AG04450 (cell line): Measurements from ENCODE around the gene SAMD13. TPM values are rescaled to one million over a fixed set of nuclear protein-coding genes. Genes with fewer than 3 reads are reported as not detected.

Experiments used
- CTCF ChIA-PET: fragments of 300-600, 350-600 bp; formaldehyde crosslinking; extraction: SDS; loops from one replicate; lab custom pipeline; 2022; ENCODE audit warnings: antibody characterized with exemption, inconsistent platforms; lab: Charles Lee
- POLR2A ChIA-PET: fragments of 350-600 bp; formaldehyde crosslinking; extraction: SDS; loops from one replicate; lab custom pipeline; 2021; ENCODE audit warnings: antibody characterized with exemption, inconsistent platforms; lab: Yijun Ruan, JAX
- DNase-seq: peaks from one replicate; pipeline ENCODE4 v3.0.0-alpha.2; 2011; ENCODE audit warnings: low read depth, low spot score
- H3K27ac ChIP-seq: one replicate; pipeline ENCODE4 v1.5.1; 2012; ENCODE audit warnings: low read depth, low read length, control low read depth
- H3K27me3 ChIP-seq: one replicate; pipeline ENCODE4 v1.6.0; 2012; ENCODE audit warnings: low read length; ENCODE audit not compliant: control insufficient read depth, insufficient read depth
- H3K4me3 ChIP-seq: 2 replicates; pipeline ENCODE4 v1.5.1; 2011; ENCODE audit warnings: mild to moderate bottlenecking, low read depth, low read length, control low read depth
- H3K9me3 ChIP-seq: 2 replicates; pipeline ENCODE4 v1.5.1; 2012; ENCODE audit warnings: low read length; ENCODE audit not compliant: control insufficient read depth, insufficient read depth
- polyA plus RNA-seq: library from polyadenylated mRNA; depleted of rRNA; stranded (reverse); fragments of >200 nt; gene quantifications from 2 replicates; pipeline ENCODE4 v1.2.3, GENCODE V29; 2011
- TF ChIP-seq, protein P1 (sequence below): IDR thresholded peaks from 2 replicates; pipeline ENCODE4 v1.5.1; 2011; ENCODE audit warnings: low read depth, low read length, control low read depth, inconsistent platforms

Gene SAMD13
- polyA plus RNA-seq, 1 experiment, result 1.0 TPM

DNA sequence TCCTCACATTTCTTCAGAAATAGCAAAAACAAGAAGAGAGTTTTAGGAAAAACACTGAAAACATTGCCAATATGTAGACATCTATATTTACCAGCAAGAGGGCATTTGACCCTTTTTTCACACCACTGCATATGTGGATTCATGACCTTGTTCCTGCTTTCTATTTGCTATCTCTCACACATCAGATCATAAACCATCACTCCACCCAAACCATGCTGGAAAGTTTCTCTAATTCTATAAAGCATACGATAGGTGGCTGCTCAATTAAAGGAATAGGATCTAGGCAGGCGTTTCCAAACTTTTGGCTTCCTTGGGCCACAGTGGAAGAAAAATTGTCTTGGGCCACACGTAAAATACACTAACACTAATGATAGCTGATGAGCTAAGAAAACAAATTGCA lies 35.6 kb upstream of the SAMD13 start:
- CTCF ChIA-PET, result interaction anchor here (0.7 to 1.3 kb wide), 2 partner anchors 137 to 506 kb away, joined by 3 to 5 read pairs; no protein-coding TSS in a partner anchor
- H3K4me3 ChIP-seq, result no peak overlapping the region
- H3K27me3 ChIP-seq, result no peaks in the 10 kb centered on the region
- DNase-seq, result no peak
- no peaks in the 10 kb centered on the region for H3K9me3 ChIP-seq
- POLR2A ChIA-PET, result no interaction called here
- TF ChIP-seq, protein P1, sequence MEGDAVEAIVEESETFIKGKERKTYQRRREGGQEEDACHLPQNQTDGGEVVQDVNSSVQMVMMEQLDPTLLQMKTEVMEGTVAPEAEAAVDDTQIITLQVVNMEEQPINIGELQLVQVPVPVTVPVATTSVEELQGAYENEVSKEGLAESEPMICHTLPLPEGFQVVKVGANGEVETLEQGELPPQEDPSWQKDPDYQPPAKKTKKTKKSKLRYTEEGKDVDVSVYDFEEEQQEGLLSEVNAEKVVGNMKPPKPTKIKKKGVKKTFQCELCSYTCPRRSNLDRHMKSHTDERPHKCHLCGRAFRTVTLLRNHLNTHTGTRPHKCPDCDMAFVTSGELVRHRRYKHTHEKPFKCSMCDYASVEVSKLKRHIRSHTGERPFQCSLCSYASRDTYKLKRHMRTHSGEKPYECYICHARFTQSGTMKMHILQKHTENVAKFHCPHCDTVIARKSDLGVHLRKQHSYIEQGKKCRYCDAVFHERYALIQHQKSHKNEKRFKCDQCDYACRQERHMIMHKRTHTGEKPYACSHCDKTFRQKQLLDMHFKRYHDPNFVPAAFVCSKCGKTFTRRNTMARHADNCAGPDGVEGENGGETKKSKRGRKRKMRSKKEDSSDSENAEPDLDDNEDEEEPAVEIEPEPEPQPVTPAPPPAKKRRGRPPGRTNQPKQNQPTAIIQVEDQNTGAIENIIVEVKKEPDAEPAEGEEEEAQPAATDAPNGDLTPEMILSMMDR, result no peak
- H3K27ac ChIP-seq, result no peak overlapping the region

DNA sequence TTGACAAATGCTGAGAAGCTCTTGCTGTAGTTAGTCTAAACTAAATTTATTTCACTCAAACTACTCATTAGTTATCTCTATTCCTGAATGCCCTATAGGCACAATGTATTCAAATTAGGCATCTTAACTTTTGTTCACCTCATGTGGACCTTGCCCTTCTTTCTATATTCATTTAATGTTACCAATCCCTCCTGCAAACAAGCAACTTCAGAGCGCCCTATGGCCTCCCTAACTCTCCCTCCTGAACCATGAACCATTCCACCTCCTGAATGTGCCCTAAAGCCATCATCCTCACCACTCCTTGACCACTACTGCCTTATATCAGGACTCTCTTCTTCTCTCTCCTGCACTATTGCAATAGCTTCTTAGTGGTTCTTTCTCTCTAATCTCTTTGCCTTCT lies 34.8 kb upstream of the SAMD13 start:
- Histone ChIP-seq H3K27me3 (no peaks in the 10 kb centered on the region), H3K9me3 (no peaks in the 10 kb centered on the region), H3K27ac (no peak overlapping the region), H3K4me3 (no peak overlapping the region)
- POLR2A ChIA-PET, result no interaction called here
- DNase-seq, result no peak
- CTCF ChIA-PET, result no interaction called here
- TF ChIP-seq, protein P1, result no peak

DNA sequence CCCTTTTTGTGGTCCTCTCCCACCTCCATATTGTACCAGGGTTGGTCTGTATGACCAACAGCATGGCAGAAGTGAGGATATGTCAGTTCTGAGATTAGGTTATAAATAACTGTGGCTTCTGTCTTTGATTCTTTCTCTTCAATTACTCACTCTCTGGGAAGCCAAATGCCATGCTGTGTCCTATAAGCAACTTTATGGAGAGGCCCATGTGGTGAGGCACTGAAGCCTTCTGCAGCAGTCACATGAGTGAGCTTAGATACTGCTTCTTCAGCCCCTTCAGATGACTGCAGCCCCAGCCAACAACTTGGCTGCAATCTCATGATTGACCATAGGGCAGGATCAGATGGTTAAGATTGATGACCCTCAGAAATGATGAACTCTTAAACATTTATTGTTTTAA lies 34.0 kb upstream of the SAMD13 start:
- DNase-seq, result no peak
- Histone ChIP-seq H3K27me3 (no peaks in the 10 kb centered on the region), H3K9me3 (no peaks in the 10 kb centered on the region), H3K4me3 (no peak overlapping the region), H3K27ac (no peak overlapping the region)
- TF ChIP-seq, protein P1, result no peak
- POLR2A ChIA-PET, result no interaction called here
- CTCF ChIA-PET, result no interaction called here

DNA sequence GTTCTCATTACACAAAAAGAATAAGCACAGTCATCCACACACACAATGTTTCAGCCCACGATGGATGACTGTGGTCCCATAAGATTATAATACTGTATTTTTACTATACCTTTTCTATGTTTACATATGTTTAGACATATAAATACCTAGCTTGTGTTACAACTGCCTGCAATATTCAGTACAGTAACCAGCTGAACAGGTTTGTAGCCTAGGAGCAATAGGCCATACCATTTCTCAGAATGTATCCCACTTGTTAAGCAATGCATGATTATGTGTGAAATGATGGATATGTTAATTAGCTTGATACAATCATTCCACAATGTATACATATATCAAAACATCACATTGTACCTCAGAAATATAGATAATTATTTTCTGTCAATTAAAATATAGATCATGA lies 33.2 kb upstream of the SAMD13 start:
- CTCF ChIA-PET, result no interaction called here
- no peaks in the 10 kb centered on the region for H3K9me3 ChIP-seq
- DNase-seq, result no peak
- no peak overlapping the region for H3K27ac ChIP-seq
- POLR2A ChIA-PET, result no interaction called here
- H3K27me3 ChIP-seq, result no peaks in the 10 kb centered on the region
- H3K4me3 ChIP-seq, result no peak overlapping the region
- TF ChIP-seq, protein P1, result no peak

DNA sequence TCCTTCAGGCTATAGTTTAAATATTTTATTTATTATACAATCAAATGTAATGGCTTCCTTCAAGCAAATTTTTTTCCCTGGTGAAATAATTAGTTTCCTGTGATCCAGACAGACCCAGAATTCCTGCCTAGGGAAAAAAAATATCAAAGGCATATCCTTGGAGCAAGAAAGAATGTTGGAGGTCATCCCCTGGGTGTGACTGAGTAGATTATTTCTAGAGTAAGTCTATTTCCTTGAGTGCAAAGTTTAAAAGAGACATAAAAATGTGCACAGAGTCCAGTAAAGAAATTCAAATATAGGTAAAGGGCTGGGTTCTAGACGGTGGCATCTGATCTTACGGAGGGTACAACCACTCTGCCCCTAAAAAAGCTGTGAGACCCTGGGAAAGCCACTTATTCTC lies 32.2 kb upstream of the SAMD13 start:
- no peak overlapping the region for H3K4me3 ChIP-seq
- ChIA-PET POLR2A (no interaction called here), CTCF (no interaction called here)
- H3K27me3 ChIP-seq, result no peaks in the 10 kb centered on the region
- H3K27ac ChIP-seq, result no peak overlapping the region
- H3K9me3 ChIP-seq, result no peaks in the 10 kb centered on the region
- TF ChIP-seq, protein P1, result no peak
- no peak for DNase-seq
